Measurements from ENCODE around the gene STK26.

GRCh38 chrX:132094164-132094563 lies 71.1 kb downstream of the STK26 start:
- TF ChIP-seq YY1 (IDR thresholded peaks at IDR 0.05; ENCODE audit: insufficient read depth, insufficient read length) (no peak), ZNF274 (IDR thresholded peaks at IDR 0.05; ENCODE audit: low read depth, low read length) (no peak)
